HepG2 (cell line): ENCODE data around the gene TIMM10. TPM values are rescaled to one million over a fixed set of nuclear protein-coding genes. Genes with fewer than 3 reads are reported as not detected.

Source experiments
- CCDC6 ChIP-seq: sonication (generic); formaldehyde crosslinking; IDR thresholded peaks from 2 replicates; pipeline ENCODE4 v1.8.1; 2022; ENCODE audit warnings: mild to moderate bottlenecking, missing genetic modification reagents, moderate library complexity
- CEBPB ChIP-seq: IDR thresholded peaks from 2 replicates; pipeline ENCODE4 v1.6.1; 2011; ENCODE audit warnings: low read depth, low read length, improper control_type of control experiment, borderline replicate concordance
- EEA1 ChIP-seq: sonication (generic); formaldehyde crosslinking; IDR thresholded peaks from 2 replicates; pipeline ENCODE4 v1.5.1; 2020; ENCODE audit warnings: mild to moderate bottlenecking, missing genetic modification reagents, borderline replicate concordance
- FOXJ3 ChIP-seq: sonication (generic); formaldehyde crosslinking; IDR thresholded peaks from 2 replicates; pipeline ENCODE4 v1.4.0; 2020; ENCODE audit warnings: missing genetic modification reagents, mild to moderate bottlenecking, borderline replicate concordance
- HDAC2 ChIP-seq: sonication (generic); formaldehyde crosslinking; IDR thresholded peaks from 2 replicates; pipeline ENCODE4 v1.4.0; 2020; ENCODE audit warnings: missing genetic modification reagents
- HOXA9 ChIP-seq: sonication (generic); formaldehyde crosslinking; IDR thresholded peaks from 2 replicates; pipeline ENCODE4 v1.8.1; 2022; ENCODE audit warnings: missing genetic modification reagents, mild to moderate bottlenecking, moderate library complexity, borderline replicate concordance
- MAZ ChIP-seq, 2 experiments: sonication (generic) in 1 of 2; formaldehyde crosslinking in 1 of 2; IDR thresholded peaks; 2 replicates each; pipeline versions ENCODE4 v1.5.0 to v1.6.1; 2012 to 2020; ENCODE audit warnings: low read depth in 2 of 2, mild to moderate bottlenecking in 2 of 2, borderline replicate concordance in 1 of 2, improper control_type of control experiment in 1 of 2, low read length in 1 of 2, missing genetic modification reagents in 1 of 2, moderate library complexity in 1 of 2
- NCOR1 ChIP-seq: fragments of 200-600 bp; sonication (generic); IDR thresholded peaks from 2 replicates; pipeline ENCODE4 v1.7.0; 2017; ENCODE audit warnings: antibody characterized with exemption, low read length, borderline replicate concordance
- PPARG ChIP-seq: conservative IDR thresholded peaks from 2 replicates; pipeline ENCODE4 v1.6.1; 2016; ENCODE audit warnings: missing biosample characterization, missing genetic modification reagents
- SAP130 ChIP-seq: IDR thresholded peaks from 2 replicates; pipeline ENCODE4 v1.6.1; 2016; ENCODE audit warnings: low read depth
- YEATS4 ChIP-seq: sonication (generic); formaldehyde crosslinking; IDR thresholded peaks from 2 replicates; pipeline ENCODE4 v1.4.0; 2020; ENCODE audit warnings: missing genetic modification reagents, borderline replicate concordance
- ZFP37 ChIP-seq: sonication (generic); formaldehyde crosslinking; IDR thresholded peaks from 2 replicates; pipeline ENCODE4 v1.4.0; 2020; ENCODE audit warnings: missing genetic modification reagents, borderline replicate concordance
- ZFP41 ChIP-seq: sonication (generic); formaldehyde crosslinking; IDR thresholded peaks from 2 replicates; pipeline ENCODE4 v1.4.0; 2020; ENCODE audit warnings: mild to moderate bottlenecking, missing genetic modification reagents, borderline replicate concordance
- ZGPAT ChIP-seq: IDR thresholded peaks from 2 replicates; pipeline ENCODE4 v1.6.1; 2016; ENCODE audit warnings: mild to moderate bottlenecking
- ZMYM4 ChIP-seq: sonication (generic); formaldehyde crosslinking; IDR thresholded peaks from 2 replicates; pipeline ENCODE4 v1.8.1; 2023; ENCODE audit warnings: mild to moderate bottlenecking, missing genetic modification reagents
- ZNF292 ChIP-seq: sonication (generic); formaldehyde crosslinking; IDR thresholded peaks from 2 replicates; pipeline ENCODE4 v1.8.1; 2022; ENCODE audit warnings: mild to moderate bottlenecking, low read depth, missing genetic modification reagents, borderline replicate concordance
- ZNF326 ChIP-seq: sonication (generic); formaldehyde crosslinking; IDR thresholded peaks from 2 replicates; pipeline ENCODE4 v1.4.0; 2020; ENCODE audit warnings: missing genetic modification reagents, borderline replicate concordance
- ZNF660 ChIP-seq: sonication (generic); formaldehyde crosslinking; IDR thresholded peaks from 2 replicates; pipeline ENCODE4 v1.5.1; 2020; ENCODE audit warnings: mild to moderate bottlenecking, low read depth, missing genetic modification reagents, borderline replicate concordance
- ZNF737 ChIP-seq: sonication (generic); formaldehyde crosslinking; IDR thresholded peaks from 2 replicates; pipeline ENCODE4 v1.5.0; 2020; ENCODE audit warnings: missing genetic modification reagents, mild to moderate bottlenecking, borderline replicate concordance
- ZNF777 ChIP-seq: sonication (generic); formaldehyde crosslinking; IDR thresholded peaks from 2 replicates; pipeline ENCODE4 v1.4.0; 2020; ENCODE audit warnings: missing genetic modification reagents
- ZNF782 ChIP-seq: sonication (generic); formaldehyde crosslinking; IDR thresholded peaks from 2 replicates; pipeline ENCODE4 v1.4.0; 2020; ENCODE audit warnings: missing genetic modification reagents, mild to moderate bottlenecking, borderline replicate concordance
- ZSCAN22 ChIP-seq: sonication (generic); formaldehyde crosslinking; IDR thresholded peaks from 2 replicates; pipeline ENCODE4 v1.4.0; 2020; ENCODE audit warnings: mild to moderate bottlenecking, missing genetic modification reagents
- polyA plus RNA-seq, 8 experiments: library from polyadenylated mRNA; depleted of rRNA in 3 of 8; stranded (reverse) in 7 of 8; unstranded in 1 of 8; fragments of >200 nt; fragmentation: Illumina TruSeq in 4 of 8; extraction: Trizol in 4 of 8; gene quantifications; 2 replicates each; pipeline versions ENCODE4 v1.2.1 to v1.2.3, GENCODE V29; 2011 to 2016; ENCODE audit warnings: low read depth in 4 of 8, missing spikeins in 1 of 8, mixed read lengths in 1 of 8; ENCODE audit not compliant: insufficient read depth in 1 of 8
- total RNA-seq, 5 experiments: library from RNA; depleted of rRNA; stranded (reverse); fragments of >200 nt; fragmentation: Illumina TruSeq; extraction: Trizol; gene quantifications; 2 replicates each; pipeline ENCODE4 v1.2.3, GENCODE V29; 2016; ENCODE audit warnings: low read depth in 1 of 5
- TF ChIP-seq, protein P1 (sequence below): sonication (generic); formaldehyde crosslinking; IDR thresholded peaks from 2 replicates; pipeline ENCODE4 v1.4.0; 2020; ENCODE audit warnings: mild to moderate bottlenecking, missing genetic modification reagents
- TF ChIP-seq, protein P2 (sequence below): sonication (generic); formaldehyde crosslinking; conservative IDR thresholded peaks from 2 replicates; pipeline ENCODE4 v1.4.0; 2020; ENCODE audit warnings: missing genetic modification reagents
- TF ChIP-seq, protein P3 (sequence below): sonication (generic); formaldehyde crosslinking; IDR thresholded peaks from 2 replicates; pipeline ENCODE4 v1.4.0; 2020; ENCODE audit warnings: missing genetic modification reagents

Gene TIMM10
- total and polyA plus RNA-seq, 2 of the 13 experiments (the other 11 are each of a cell fraction or from before 2014, with no cell fraction given): 67.8 to 82.2 TPM

DNA sequence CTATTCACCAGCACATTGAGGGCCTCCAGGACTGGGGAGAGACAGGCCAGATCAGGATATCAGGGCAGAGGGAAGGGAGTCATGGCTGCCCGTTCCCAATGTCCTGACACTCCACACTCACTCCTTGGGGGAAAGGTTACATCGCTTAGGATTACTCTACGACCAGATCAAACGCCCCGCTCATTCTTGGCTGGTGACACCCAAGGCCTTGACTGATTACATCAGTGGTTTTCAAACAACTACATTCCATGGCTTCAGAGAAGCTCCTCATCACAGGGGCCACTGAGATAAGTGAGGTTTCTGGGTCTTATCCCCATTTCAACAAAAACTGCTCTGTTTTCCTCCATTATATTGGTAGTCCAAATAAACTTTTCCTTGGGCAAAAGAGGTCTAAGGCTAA is 21.9 kb upstream of the TIMM10 start (continued):
- TF ChIP-seq ZGPAT (CRISPR knock-in tag) (no peak), ZNF660 (no peak), MAZ (IDR thresholded peaks at IDR 0.05; ENCODE audit: borderline replicate concordance, low read depth, low read length) (no peak), MAZ (CRISPR knock-in tag; IDR thresholded peaks at IDR 0.05; ENCODE audit: low read depth) (no peak), EEA1 (CRISPR knock-in tag) (no peak), CCDC6 (no peak), FOXJ3 (CRISPR knock-in tag) (no peak), HOXA9 (CRISPR knock-in tag) (no peak), ZFP37 (no peak), PPARG (CRISPR knock-in tag) (peak; percentile 70), YEATS4 (CRISPR knock-in tag) (no peak), SAP130 (CRISPR knock-in tag) (peak; percentile 35; the same call in 1 of the 2 replicates), ZFP41 (CRISPR knock-in tag) (no peak), ZNF782 (CRISPR knock-in tag) (no peak), HDAC2 (CRISPR knock-in tag) (no peak), CEBPB (0 out of 2 replicates have a peak, but pooled peaks have one; percentile 8), ZNF737 (no peak), ZSCAN22 (no peak), ZNF326 (no peak), ZMYM4 (CRISPR knock-in tag) (no peak), ZNF292 (no peak), ZNF777 (CRISPR knock-in tag) (no peak), NCOR1 (no peak)
- TF ChIP-seq, protein P1, sequence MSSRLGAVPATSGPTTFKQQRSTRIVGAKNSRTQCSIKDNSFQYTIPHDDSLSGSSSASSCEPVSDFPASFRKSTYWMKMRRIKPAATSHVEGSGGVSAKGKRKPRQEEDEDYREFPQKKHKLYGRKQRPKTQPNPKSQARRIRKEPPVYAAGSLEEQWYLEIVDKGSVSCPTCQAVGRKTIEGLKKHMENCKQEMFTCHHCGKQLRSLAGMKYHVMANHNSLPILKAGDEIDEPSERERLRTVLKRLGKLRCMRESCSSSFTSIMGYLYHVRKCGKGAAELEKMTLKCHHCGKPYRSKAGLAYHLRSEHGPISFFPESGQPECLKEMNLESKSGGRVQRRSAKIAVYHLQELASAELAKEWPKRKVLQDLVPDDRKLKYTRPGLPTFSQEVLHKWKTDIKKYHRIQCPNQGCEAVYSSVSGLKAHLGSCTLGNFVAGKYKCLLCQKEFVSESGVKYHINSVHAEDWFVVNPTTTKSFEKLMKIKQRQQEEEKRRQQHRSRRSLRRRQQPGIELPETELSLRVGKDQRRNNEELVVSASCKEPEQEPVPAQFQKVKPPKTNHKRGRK (CRISPR knock-in tag): no peak
- TF ChIP-seq, protein P2, sequence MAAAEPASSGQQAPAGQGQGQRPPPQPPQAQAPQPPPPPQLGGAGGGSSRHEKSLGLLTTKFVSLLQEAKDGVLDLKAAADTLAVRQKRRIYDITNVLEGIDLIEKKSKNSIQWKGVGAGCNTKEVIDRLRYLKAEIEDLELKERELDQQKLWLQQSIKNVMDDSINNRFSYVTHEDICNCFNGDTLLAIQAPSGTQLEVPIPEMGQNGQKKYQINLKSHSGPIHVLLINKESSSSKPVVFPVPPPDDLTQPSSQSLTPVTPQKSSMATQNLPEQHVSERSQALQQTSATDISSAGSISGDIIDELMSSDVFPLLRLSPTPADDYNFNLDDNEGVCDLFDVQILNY: no peak
- TF ChIP-seq, protein P3, sequence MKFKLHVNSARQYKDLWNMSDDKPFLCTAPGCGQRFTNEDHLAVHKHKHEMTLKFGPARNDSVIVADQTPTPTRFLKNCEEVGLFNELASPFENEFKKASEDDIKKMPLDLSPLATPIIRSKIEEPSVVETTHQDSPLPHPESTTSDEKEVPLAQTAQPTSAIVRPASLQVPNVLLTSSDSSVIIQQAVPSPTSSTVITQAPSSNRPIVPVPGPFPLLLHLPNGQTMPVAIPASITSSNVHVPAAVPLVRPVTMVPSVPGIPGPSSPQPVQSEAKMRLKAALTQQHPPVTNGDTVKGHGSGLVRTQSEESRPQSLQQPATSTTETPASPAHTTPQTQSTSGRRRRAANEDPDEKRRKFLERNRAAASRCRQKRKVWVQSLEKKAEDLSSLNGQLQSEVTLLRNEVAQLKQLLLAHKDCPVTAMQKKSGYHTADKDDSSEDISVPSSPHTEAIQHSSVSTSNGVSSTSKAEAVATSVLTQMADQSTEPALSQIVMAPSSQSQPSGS (CRISPR knock-in tag): peak; percentile 56
